C4-2B (cell line): ENCODE measurements around the gene TMEM271.

ENCODE experiments used
- H3K27ac ChIP-seq: fragments of 450-650 bp; 2 replicates; pipeline ENCODE4 v1.5.1; 2017
- CTCF ChIP-seq: fragments of 450-650 bp; conservative IDR thresholded peaks from 2 replicates; pipeline ENCODE4 v1.5.1; 2017; ENCODE audit warnings: mild to moderate bottlenecking
- ZFX ChIP-seq: fragments of 450-650 bp; IDR thresholded peaks from 2 replicates; pipeline ENCODE4 v1.6.1; 2017

Gene TMEM271

GRCh38 chr4:575281-576141 lies 584 bp downstream of the TMEM271 start:
- no peak overlapping the region for H3K27ac ChIP-seq
- no peak for TF ChIP-seq CTCF
- TF ChIP-seq ZFX, result no peak

- no peak overlapping the region for H3K27ac ChIP-seq
- TF ChIP-seq ZFX, result no peak
- TF ChIP-seq CTCF, result no peak
Observed at GRCh38 chr4:574346-575161, 1.5 kb downstream of the TMEM271 start.

GRCh38 chr4:573122-573892 lies 2.8 kb downstream of the TMEM271 start:
- H3K27ac ChIP-seq, result no peak overlapping the region

GRCh38 chr4:572594-572993 lies 3.5 kb downstream of the TMEM271 start:
- no peak overlapping the region for H3K27ac ChIP-seq

More at GRCh38 chr4:573122-573892, 2.8 kb downstream of the TMEM271 start:
- TF ChIP-seq CTCF (no peak), ZFX (no peak)

GRCh38 chr4:571838-572572 lies 4.1 kb downstream of the TMEM271 start:
- TF ChIP-seq ZFX (no peak), CTCF (no peak)

More at GRCh38 chr4:572594-572993, 3.5 kb downstream of the TMEM271 start:
- TF ChIP-seq CTCF (no peak), ZFX (no peak)

GRCh38 chr4:570754-571153 lies 5.3 kb downstream of the TMEM271 start:
- TF ChIP-seq CTCF, result no peak
- TF ChIP-seq ZFX, result no peak
- no peak overlapping the region for H3K27ac ChIP-seq

More at GRCh38 chr4:571838-572572, 4.1 kb downstream of the TMEM271 start:
- H3K27ac ChIP-seq, result no peak overlapping the region
